ENCODE data around the gene COTL1. TPM values are rescaled to one million over a fixed set of nuclear protein-coding genes. Genes with fewer than 3 reads are reported as not detected.

Gene COTL1
- total and polyA plus RNA-seq, 2 donors = 117 to 145 TPM

GRCh38 chr16:84532855-84533486 lies 84.9 kb downstream of the COTL1 start:
- no peak for DNase-seq (ENCODE audit: low read depth in 6 of 9, low spot score in 9 of 9)
- no peaks in the 10 kb centered on the region for H3K36me3 ChIP-seq (ENCODE audit: control insufficient read depth in 2 of 2, insufficient read depth in 2 of 2, low read length in 1 of 2)
- WGBS = 80% methylated on average over 11 of the region's 11 CpGs
- H3K9me3 ChIP-seq (ENCODE audit: control insufficient read depth in 2 of 2, insufficient read depth in 1 of 2, low read length in 1 of 2) = peaks cover 0 to 8% of the 10 kb centered on the region in 2 donors
- no peak overlapping the region for H3K4me3 ChIP-seq (ENCODE audit: low read length in 2 of 2)
- peaks cover 0 to 24% of the 10 kb centered on the region in 2 donors for H3K4me1 ChIP-seq (ENCODE audit: control insufficient read depth in 2 of 2, insufficient read depth in 2 of 2, low read length in 2 of 2)
- peak overlapping the region in 1 of 2 donors; percentile 48 for H3K27ac ChIP-seq (ENCODE audit: low read depth in 1 of 2, low read length in 1 of 2)
- H3K27me3 ChIP-seq (ENCODE audit: control insufficient read depth in 2 of 2, insufficient read depth in 1 of 2, low read length in 1 of 2) = no peaks in the 10 kb centered on the region

GRCh38 chr16:84532291-84532724 lies 85.6 kb downstream of the COTL1 start:
- peaks cover 0 to 22% of the 10 kb centered on the region in 2 donors for H3K4me1 ChIP-seq (ENCODE audit: control insufficient read depth in 2 of 2, insufficient read depth in 2 of 2, low read length in 2 of 2)
- H3K9me3 ChIP-seq (ENCODE audit: control insufficient read depth in 2 of 2, insufficient read depth in 1 of 2, low read length in 1 of 2) = peaks cover 0 to 8% of the 10 kb centered on the region in 2 donors
- no peaks in the 10 kb centered on the region for H3K36me3 ChIP-seq (ENCODE audit: control insufficient read depth in 2 of 2, insufficient read depth in 2 of 2, low read length in 1 of 2)
- no peaks in the 10 kb centered on the region for H3K27me3 ChIP-seq (ENCODE audit: control insufficient read depth in 2 of 2, insufficient read depth in 1 of 2, low read length in 1 of 2)
- no peak for DNase-seq (ENCODE audit: low read depth in 6 of 9, low spot score in 9 of 9)
- 63% methylated on average over 10 of the region's 10 CpGs for WGBS
- H3K27ac ChIP-seq (ENCODE audit: low read depth in 1 of 2, low read length in 1 of 2) = peak overlapping the region in 1 of 2 donors; percentile 8
- H3K4me3 ChIP-seq (ENCODE audit: low read length in 2 of 2) = no peak overlapping the region

GRCh38 chr16:84531671-84532111 lies 86.2 kb downstream of the COTL1 start:
- H3K9me3 ChIP-seq (ENCODE audit: control insufficient read depth in 2 of 2, insufficient read depth in 1 of 2, low read length in 1 of 2) = peaks cover 0 to 8% of the 10 kb centered on the region in 2 donors
- no peak for DNase-seq (ENCODE audit: low read depth in 6 of 9, low spot score in 9 of 9)
- peak overlapping the region; percentile 8 to 28 for H3K27ac ChIP-seq (ENCODE audit: low read depth in 1 of 2, low read length in 1 of 2)
- 88% methylated on average over 9 of the region's 9 CpGs for WGBS
- H3K36me3 ChIP-seq (ENCODE audit: control insufficient read depth in 2 of 2, insufficient read depth in 2 of 2, low read length in 1 of 2) = no peaks in the 10 kb centered on the region
- H3K4me1 ChIP-seq (ENCODE audit: control insufficient read depth in 2 of 2, insufficient read depth in 2 of 2, low read length in 2 of 2) = peaks cover 0 to 26% of the 10 kb centered on the region in 2 donors
- H3K27me3 ChIP-seq (ENCODE audit: control insufficient read depth in 2 of 2, insufficient read depth in 1 of 2, low read length in 1 of 2) = no peaks in the 10 kb centered on the region
- H3K4me3 ChIP-seq (ENCODE audit: low read length in 2 of 2) = no peak overlapping the region

- H3K27ac ChIP-seq (ENCODE audit: low read depth in 1 of 2, low read length in 1 of 2) = no peak overlapping the region
- H3K4me3 ChIP-seq (ENCODE audit: low read length in 2 of 2) = no peak overlapping the region
- H3K9me3 ChIP-seq (ENCODE audit: control insufficient read depth in 2 of 2, insufficient read depth in 1 of 2, low read length in 1 of 2) = peaks cover 0 to 8% of the 10 kb centered on the region in 2 donors
- no peak for DNase-seq (ENCODE audit: low read depth in 6 of 9, low spot score in 9 of 9)
- WGBS = 98% methylated on average over 5 of the region's 5 CpGs
- H3K27me3 ChIP-seq (ENCODE audit: control insufficient read depth in 2 of 2, insufficient read depth in 1 of 2, low read length in 1 of 2) = no peaks in the 10 kb centered on the region
- peaks cover 0 to 29% of the 10 kb centered on the region in 2 donors for H3K4me1 ChIP-seq (ENCODE audit: control insufficient read depth in 2 of 2, insufficient read depth in 2 of 2, low read length in 2 of 2)
- no peaks in the 10 kb centered on the region for H3K36me3 ChIP-seq (ENCODE audit: control insufficient read depth in 2 of 2, insufficient read depth in 2 of 2, low read length in 1 of 2)
These were observed 87.3 kb downstream of the COTL1 start for GRCh38 chr16:84530590-84530989.

- no peaks in the 10 kb centered on the region for H3K27me3 ChIP-seq (ENCODE audit: control insufficient read depth in 2 of 2, insufficient read depth in 1 of 2, low read length in 1 of 2)
- DNase-seq (ENCODE audit: low read depth in 6 of 9, low spot score in 9 of 9) = no peak
- H3K4me1 ChIP-seq (ENCODE audit: control insufficient read depth in 2 of 2, insufficient read depth in 2 of 2, low read length in 2 of 2) = peaks cover 0 to 31% of the 10 kb centered on the region in 2 donors
- H3K9me3 ChIP-seq (ENCODE audit: control insufficient read depth in 2 of 2, insufficient read depth in 1 of 2, low read length in 1 of 2) = peaks cover 0 to 8% of the 10 kb centered on the region in 2 donors
- 95% methylated on average over 3 of the region's 3 CpGs for WGBS
- H3K4me3 ChIP-seq (ENCODE audit: low read length in 2 of 2) = no peak overlapping the region
- H3K27ac ChIP-seq (ENCODE audit: low read depth in 1 of 2, low read length in 1 of 2) = no peak overlapping the region
- no peaks in the 10 kb centered on the region for H3K36me3 ChIP-seq (ENCODE audit: control insufficient read depth in 2 of 2, insufficient read depth in 2 of 2, low read length in 1 of 2)
These were observed 88.3 kb downstream of the COTL1 start for GRCh38 chr16:84529607-84530006.

GRCh38 chr16:84528322-84528721 lies 89.6 kb downstream of the COTL1 start:
- DNase-seq (ENCODE audit: low read depth in 6 of 9, low spot score in 9 of 9) = no peak
- Histone ChIP-seq H3K4me1 (ENCODE audit: control insufficient read depth in 2 of 2, insufficient read depth in 2 of 2, low read length in 2 of 2) (peaks cover 0 to 37% of the 10 kb centered on the region in 2 donors), H3K36me3 (ENCODE audit: control insufficient read depth in 2 of 2, insufficient read depth in 2 of 2, low read length in 1 of 2) (no peaks in the 10 kb centered on the region), H3K27me3 (ENCODE audit: control insufficient read depth in 2 of 2, insufficient read depth in 1 of 2, low read length in 1 of 2) (no peaks in the 10 kb centered on the region), H3K4me3 (ENCODE audit: low read length in 2 of 2) (no peak overlapping the region), H3K27ac (ENCODE audit: low read depth in 1 of 2, low read length in 1 of 2) (no peak overlapping the region), H3K9me3 (ENCODE audit: control insufficient read depth in 2 of 2, insufficient read depth in 1 of 2, low read length in 1 of 2) (peaks cover 0 to 8% of the 10 kb centered on the region in 2 donors)
- WGBS = 76% methylated on average over 6 of the region's 6 CpGs

GRCh38 chr16:84527532-84528269 lies 90.2 kb downstream of the COTL1 start:
- H3K36me3 ChIP-seq (ENCODE audit: control insufficient read depth in 2 of 2, insufficient read depth in 2 of 2, low read length in 1 of 2) = no peaks in the 10 kb centered on the region
- peaks cover 0 to 33% of the 10 kb centered on the region in 2 donors for H3K4me1 ChIP-seq (ENCODE audit: control insufficient read depth in 2 of 2, insufficient read depth in 2 of 2, low read length in 2 of 2)
- H3K4me3 ChIP-seq (ENCODE audit: low read length in 2 of 2) = no peak overlapping the region
- H3K27ac ChIP-seq (ENCODE audit: low read depth in 1 of 2, low read length in 1 of 2) = no peak overlapping the region
- no peaks in the 10 kb centered on the region for H3K27me3 ChIP-seq (ENCODE audit: control insufficient read depth in 2 of 2, insufficient read depth in 1 of 2, low read length in 1 of 2)
- no peak for DNase-seq (ENCODE audit: low read depth in 6 of 9, low spot score in 9 of 9)
- H3K9me3 ChIP-seq (ENCODE audit: control insufficient read depth in 2 of 2, insufficient read depth in 1 of 2, low read length in 1 of 2) = peaks cover 0 to 8% of the 10 kb centered on the region in 2 donors
- WGBS = 91% methylated on average over 11 of the region's 11 CpGs

- peaks cover 0 to 8% of the 10 kb centered on the region in 2 donors for H3K9me3 ChIP-seq (ENCODE audit: control insufficient read depth in 2 of 2, insufficient read depth in 1 of 2, low read length in 1 of 2)
- H3K27me3 ChIP-seq (ENCODE audit: control insufficient read depth in 2 of 2, insufficient read depth in 1 of 2, low read length in 1 of 2) = no peaks in the 10 kb centered on the region
- 57% methylated on average over 29 of the region's 29 CpGs for WGBS
- H3K4me3 ChIP-seq (ENCODE audit: low read length in 2 of 2) = no peak overlapping the region
- H3K36me3 ChIP-seq (ENCODE audit: control insufficient read depth in 2 of 2, insufficient read depth in 2 of 2, low read length in 1 of 2) = no peaks in the 10 kb centered on the region
- peaks cover 0 to 26% of the 10 kb centered on the region in 2 donors for H3K4me1 ChIP-seq (ENCODE audit: control insufficient read depth in 2 of 2, insufficient read depth in 2 of 2, low read length in 2 of 2)
- no peak for DNase-seq (ENCODE audit: low read depth in 6 of 9, low spot score in 9 of 9)
- H3K27ac ChIP-seq (ENCODE audit: low read depth in 1 of 2, low read length in 1 of 2) = no peak overlapping the region
These were observed 90.9 kb downstream of the COTL1 start for GRCh38 chr16:84526794-84527531.
